ENCODE measurements around the gene SLC52A1.
A peak's percentile ranks its signal among the peaks of the same experiment; 100 is the strongest.
"Not testable (repeated sequence)": the region's sequence is repeated elsewhere in the genome, so short reads cannot be mapped to it uniquely, and the experiment has no call there.

The SLC52A1 gene

GRCh38 chr17:5031365-5032082 is 3.7 kb downstream of the SLC52A1 start:
- ATAC-seq (peak; percentile 91), DNase-seq (peak; percentile 87)

- ATAC-seq, DNase-seq: not testable (repeated sequence)
These were observed 5.1 kb downstream of the SLC52A1 start for GRCh38 chr17:5030168-5030567.

GRCh38 chr17:5027916-5028315 is 7.3 kb downstream of the SLC52A1 start:
- DNase-seq (no peak), ATAC-seq (no peak)

- no peak for ATAC-seq
These were observed 7.9 kb downstream of the SLC52A1 start for GRCh38 chr17:5027299-5027698.

GRCh38 chr17:5024604-5025003 is 10.6 kb downstream of the SLC52A1 start:
- ATAC-seq (no peak), DNase-seq (no peak)

More at GRCh38 chr17:5027299-5027698, 7.9 kb downstream of the SLC52A1 start:
- DNase-seq = no peak

- DNase-seq (no peak), ATAC-seq (no peak)
These were observed 11.6 kb downstream of the SLC52A1 start for GRCh38 chr17:5023588-5024147.

- DNase-seq (no peak), ATAC-seq (no peak)
These were observed 13.0 kb downstream of the SLC52A1 start for GRCh38 chr17:5022171-5022711.

GRCh38 chr17:5020502-5021023 is 14.7 kb downstream of the SLC52A1 start:
- DNase-seq = no peak
- no peak for ATAC-seq

- peak; percentile 57 for DNase-seq
- peak; percentile 85 for ATAC-seq
These were observed 15.7 kb downstream of the SLC52A1 start for GRCh38 chr17:5019475-5019956.

- ATAC-seq = no peak
- no peak for DNase-seq
These were observed 20.9 kb downstream of the SLC52A1 start for GRCh38 chr17:5014357-5014756.

GRCh38 chr17:5011928-5012327 is 23.3 kb downstream of the SLC52A1 start:
- ATAC-seq (peak; percentile 84), DNase-seq (peak; percentile 37)

- ATAC-seq = no peak
- DNase-seq = no peak
These were observed 31.9 kb downstream of the SLC52A1 start for GRCh38 chr17:5003214-5003867.

- DNase-seq (no peak), ATAC-seq (no peak)
These were observed 33.0 kb downstream of the SLC52A1 start for GRCh38 chr17:5002121-5002788.

- DNase-seq (no peak), ATAC-seq (no peak)
These were observed 35.0 kb downstream of the SLC52A1 start for GRCh38 chr17:5000237-5000639.

GRCh38 chr17:4999430-5000093 is 35.7 kb downstream of the SLC52A1 start:
- ATAC-seq (no peak), DNase-seq (no peak)

- peak; percentile 20 for DNase-seq
These were observed 36.3 kb downstream of the SLC52A1 start for GRCh38 chr17:4998732-4999429.

GRCh38 chr17:4998027-4998731 is 37.0 kb downstream of the SLC52A1 start:
- peak; percentile 45 for DNase-seq
- peak; percentile 19 for ATAC-seq

More at GRCh38 chr17:4998732-4999429, 36.3 kb downstream of the SLC52A1 start:
- no peak for ATAC-seq

- peak; percentile 95 for ATAC-seq
- DNase-seq = peak; percentile 93
These were observed 37.8 kb downstream of the SLC52A1 start, which contains the start of the genes INCA1 and KIF1C for GRCh38 chr17:4997302-4998026. Gene INCA1 (minus strand): TSS chr17:4997522. CDS start chr17:4994437, 3,085 bp downstream. Gene KIF1C (plus strand): TSS chr17:4997950. CDS start chr17:5000247, 2,297 bp downstream.

GRCh38 chr17:4994081-4994595 is 41.1 kb downstream of the SLC52A1 start:
- ATAC-seq (no peak), DNase-seq (no peak)
